HEK293 (cell line): ENCODE data around the gene PCP2.
A peak's percentile ranks its signal among the peaks of the same experiment; 100 is the strongest.

ENCODE experiments used
- CTCF ChIA-PET: fragments of 350-600 bp; formaldehyde crosslinking; extraction: SDS; loops from one replicate; lab custom pipeline; 2021; ENCODE audit warnings: antibody characterized with exemption; lab: Yijun Ruan, JAX
- POLR2A ChIA-PET: fragments of 300-600 bp; formaldehyde crosslinking; extraction: SDS; loops from one replicate; lab custom pipeline; 2020; ENCODE audit warnings: antibody characterized with exemption, inconsistent platforms; lab: Yijun Ruan, JAX
- H3K27ac ChIP-seq: fragments of 200-500 bp; sonication (Bioruptor generic); 2 replicates; pipeline ENCODE4 v1.5.1; 2014; ENCODE audit warnings: low read depth, low read length, control low read depth, inconsistent platforms; ENCODE audit errors: extremely low read depth
- H3K36me3 ChIP-seq, 2 experiments: fragments of 200-500 bp in 1 of 2; sonication (Bioruptor generic) in 1 of 2; 1 replicate in 1 of 2; 2 replicates in 1 of 2; pipeline ENCODE4 v1.5.1; 2014 to 2017; ENCODE audit warnings: inconsistent platforms in 2 of 2, low read length in 2 of 2; ENCODE audit not compliant: control insufficient read depth in 2 of 2, insufficient read depth in 1 of 2
- H3K4me1 ChIP-seq: fragments of 200-500 bp; sonication (Bioruptor generic); 2 replicates; pipeline ENCODE4 v1.5.1; 2014; ENCODE audit warnings: mild to moderate bottlenecking, low read length, inconsistent platforms; ENCODE audit not compliant: control insufficient read depth, insufficient read depth
- H3K4me3 ChIP-seq: 2 replicates; pipeline ENCODE4 v1.5.1; 2011; ENCODE audit warnings: low read depth, mild to moderate bottlenecking, control low read depth, low read length, moderate library complexity
- H3K9me3 ChIP-seq: fragments of 200-500 bp; sonication (Bioruptor generic); 2 replicates; pipeline ENCODE4 v1.5.1; 2014; ENCODE audit warnings: low read depth, low read length, inconsistent platforms; ENCODE audit not compliant: control insufficient read depth, insufficient read depth
- GLIS1 ChIP-seq: fragments of 450-650 bp; formaldehyde crosslinking; IDR thresholded peaks from 2 replicates; pipeline ENCODE4 v1.5.1; 2016; ENCODE audit warnings: missing biosample characterization, missing genetic modification characterization
- GLIS2 ChIP-seq: fragments of 450-650 bp; formaldehyde crosslinking; IDR thresholded peaks from 2 replicates; pipeline ENCODE4 v1.5.1; 2016; ENCODE audit warnings: missing biosample characterization, missing genetic modification characterization
- KLF8 ChIP-seq: fragments of 450-650 bp; formaldehyde crosslinking; IDR thresholded peaks from 2 replicates; pipeline ENCODE4 v1.5.1; 2016; ENCODE audit warnings: missing biosample characterization, missing genetic modification characterization
- KLF9 ChIP-seq: fragments of 450-650 bp; formaldehyde crosslinking; IDR thresholded peaks from 2 replicates; pipeline ENCODE4 v1.5.1; 2016; ENCODE audit warnings: missing biosample characterization, missing genetic modification characterization, low read depth
- SP2 ChIP-seq: fragments of 450-650 bp; formaldehyde crosslinking; IDR thresholded peaks from 2 replicates; pipeline ENCODE4 v1.5.1; 2016; ENCODE audit warnings: missing biosample characterization, missing genetic modification characterization
- WT1 ChIP-seq: fragments of 450-650 bp; formaldehyde crosslinking; IDR thresholded peaks from 2 replicates; pipeline ENCODE4 v1.5.1; 2016; ENCODE audit warnings: missing biosample characterization, missing genetic modification characterization
- ZBTB1 ChIP-seq: fragments of 450-650 bp; formaldehyde crosslinking; IDR thresholded peaks from 2 replicates; pipeline ENCODE4 v1.5.1; 2016; ENCODE audit warnings: missing biosample characterization, missing genetic modification characterization
- ZBTB21 ChIP-seq: fragments of 450-650 bp; formaldehyde crosslinking; IDR thresholded peaks from 2 replicates; pipeline ENCODE4 v1.5.1; 2017; ENCODE audit warnings: missing biosample characterization, missing genetic modification characterization
- ZBTB6 ChIP-seq: fragments of 450-650 bp; formaldehyde crosslinking; IDR thresholded peaks from 2 replicates; pipeline ENCODE4 v1.5.1; 2017; ENCODE audit warnings: missing biosample characterization, missing genetic modification characterization
- ZNF114 ChIP-seq: fragments of 450-650 bp; formaldehyde crosslinking; IDR thresholded peaks from 2 replicates; pipeline ENCODE4 v1.5.0; 2017; ENCODE audit warnings: missing biosample characterization, missing genetic modification characterization
- ZNF274 ChIP-seq, 2 experiments: fragments of 200-500 bp in 1 of 2; fragments of 450-650 bp in 1 of 2; sonication (Bioruptor generic) in 1 of 2; formaldehyde crosslinking in 1 of 2; IDR thresholded peaks; 2 replicates each; pipeline versions ENCODE4 v1.5.1 to v1.6.1; 2014 to 2016; ENCODE audit warnings: borderline replicate concordance in 1 of 2, inconsistent platforms in 1 of 2, low read length in 1 of 2, missing biosample characterization in 1 of 2, missing genetic modification characterization in 1 of 2
- ZNF341 ChIP-seq: fragments of 450-650 bp; formaldehyde crosslinking; IDR thresholded peaks from 2 replicates; pipeline ENCODE4; 2016; ENCODE audit warnings: low read depth, missing biosample characterization, missing genetic modification characterization
- ZNF37A ChIP-seq: fragments of 450-650 bp; IDR thresholded peaks from 2 replicates; pipeline ENCODE4 v1.5.1; 2018; ENCODE audit warnings: missing biosample characterization, missing genetic modification characterization
- ZNF529 ChIP-seq: fragments of 450-650 bp; formaldehyde crosslinking; IDR thresholded peaks from 2 replicates; pipeline ENCODE4 v1.5.1; 2017; ENCODE audit warnings: missing genetic modification characterization, missing biosample characterization; ENCODE audit not compliant: insufficient replicate concordance
- ZNF544 ChIP-seq: fragments of 450-650 bp; formaldehyde crosslinking; IDR thresholded peaks from 2 replicates; pipeline ENCODE4 v1.5.0; 2017; ENCODE audit warnings: missing biosample characterization, missing genetic modification characterization
- ZNF624 ChIP-seq: fragments of 450-650 bp; formaldehyde crosslinking; IDR thresholded peaks from 2 replicates; pipeline ENCODE4 v1.5.1; 2017; ENCODE audit warnings: missing biosample characterization, missing genetic modification characterization
- ZNF664 ChIP-seq: fragments of 450-650 bp; formaldehyde crosslinking; IDR thresholded peaks from 2 replicates; pipeline ENCODE4 v1.5.1; 2016; ENCODE audit warnings: missing biosample characterization, missing genetic modification characterization
- TF ChIP-seq, protein P1 (sequence below): fragments of 450-650 bp; formaldehyde crosslinking; IDR thresholded peaks from 2 replicates; pipeline ENCODE4; 2016; ENCODE audit warnings: missing biosample characterization, missing genetic modification characterization

The PCP2 gene

DNA sequence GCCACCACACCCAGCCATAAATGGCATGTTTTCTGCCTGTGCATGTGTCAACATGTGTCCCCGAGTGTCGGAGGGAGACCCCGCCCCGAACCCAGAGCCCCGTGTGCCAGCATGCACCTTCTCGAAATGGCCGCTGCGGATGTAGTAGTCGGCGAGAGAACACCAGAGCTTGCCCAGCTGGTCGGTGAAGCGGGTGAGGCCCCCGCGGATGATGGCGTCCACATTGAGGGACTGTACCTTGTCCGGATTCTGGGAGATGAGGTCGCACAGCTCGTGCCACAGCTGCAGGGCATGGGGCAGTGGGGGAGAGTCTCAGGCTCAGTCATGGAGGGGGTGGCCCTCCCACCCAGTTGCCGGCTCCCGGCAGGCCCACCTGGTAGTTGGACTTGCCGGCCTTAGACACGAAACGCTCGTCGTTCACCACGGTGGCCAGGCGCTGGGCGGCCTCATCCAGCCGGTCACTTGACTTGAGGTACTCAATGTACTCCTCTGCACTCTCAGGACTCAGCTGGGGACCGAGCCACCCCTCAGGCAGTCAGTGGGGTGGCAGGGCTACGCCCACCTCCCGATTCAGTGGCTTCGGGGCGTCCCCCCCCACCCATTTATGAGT, 7.7 kb downstream of the PCP2 start:
- Histone ChIP-seq H3K4me3 (no peak overlapping the region), H3K36me3 (peaks cover 0 to 64% of the 10 kb centered on the region in 2 experiments; a peak in 2 of 3 replicates), H3K4me1 (peaks cover 4% of the 10 kb centered on the region; the same call in 1 of the 2 replicates), H3K9me3 (no peaks in the 10 kb centered on the region), H3K27ac (no peak overlapping the region)
- TF ChIP-seq GLIS2 (tag by site-specific recombination) = 0 out of 2 replicates have a peak, but pooled peaks have one; percentile 24
- no peak for TF ChIP-seq KLF8
- ChIA-PET CTCF (interaction anchor here (0.6 kb wide), 1 partner anchor 58 kb away, joined by 4 read pairs; no protein-coding TSS in a partner anchor), POLR2A (interaction anchor here (0.8 kb wide), 1 partner anchor 7 kb away, joined by 3 read pairs; the partner anchor contains the start of gene PCP2)

DNA sequence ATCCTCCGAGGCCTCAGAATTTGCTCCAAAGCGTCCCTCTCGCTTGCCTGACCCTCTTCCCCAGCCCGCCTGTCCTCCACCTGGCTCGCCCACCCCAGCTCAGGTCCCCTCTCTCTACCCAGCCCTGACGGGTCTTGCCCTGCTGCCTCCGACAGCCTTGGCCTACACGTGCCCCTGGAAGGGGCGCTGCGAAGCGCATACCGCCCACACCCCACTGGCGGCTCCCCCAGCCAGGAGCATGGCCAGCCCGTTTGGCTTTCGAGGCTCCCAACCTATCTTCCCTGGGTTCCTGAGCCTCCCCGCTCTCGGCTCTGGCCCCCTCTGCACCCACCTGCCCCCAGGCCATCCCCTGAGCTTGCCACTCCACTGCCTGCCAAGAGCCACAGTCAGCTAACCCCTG, 8.7 kb downstream of the PCP2 start:
- Histone ChIP-seq H3K4me3 (no peak overlapping the region), H3K27ac (no peak overlapping the region), H3K4me1 (no peaks in the 10 kb centered on the region; the same call in 1 of the 2 replicates), H3K9me3 (no peaks in the 10 kb centered on the region), H3K36me3 (peaks cover 0 to 75% of the 10 kb centered on the region in 2 experiments; a peak in 2 of 3 replicates)
- CTCF ChIA-PET = no interaction called here
- TF ChIP-seq KLF9 (tag by site-specific recombination) (no peak), ZNF274 (IDR thresholded peaks at IDR 0.05; ENCODE audit: low read length) (no peak), ZNF274 (tag by site-specific recombination; IDR thresholded peaks at IDR 0.05; ENCODE audit: borderline replicate concordance) (no peak), ZBTB6 (tag by site-specific recombination) (no peak), ZNF341 (tag by site-specific recombination) (no peak), ZNF624 (tag by site-specific recombination) (no peak), ZNF664 (tag by site-specific recombination) (no peak), ZBTB21 (no peak), SP2 (tag by site-specific recombination) (no peak), ZNF37A (no peak), ZNF544 (tag by site-specific recombination) (no peak), WT1 (no peak), ZNF114 (tag by site-specific recombination) (no peak)
- TF ChIP-seq, protein P1, sequence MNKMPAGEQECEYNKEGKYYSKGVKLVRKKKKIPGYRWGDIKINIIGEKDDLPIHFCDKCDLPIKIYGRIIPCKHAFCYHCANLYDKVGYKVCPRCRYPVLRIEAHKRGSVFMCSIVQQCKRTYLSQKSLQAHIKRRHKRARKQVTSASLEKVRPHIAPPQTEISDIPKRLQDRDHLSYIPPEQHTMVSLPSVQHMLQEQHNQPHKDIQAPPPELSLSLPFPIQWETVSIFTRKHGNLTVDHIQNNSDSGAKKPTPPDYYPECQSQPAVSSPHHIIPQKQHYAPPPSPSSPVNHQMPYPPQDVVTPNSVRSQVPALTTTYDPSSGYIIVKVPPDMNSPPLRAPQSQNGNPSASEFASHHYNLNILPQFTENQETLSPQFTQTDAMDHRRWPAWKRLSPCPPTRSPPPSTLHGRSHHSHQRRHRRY (tag by site-specific recombination) = no peak
- POLR2A ChIA-PET = interaction anchor here (0.8 to 1.8 kb wide), 2 partner anchors 9 to 13 kb away, joined by 3 to 6 read pairs; partner anchors contain the start of genes PCP2 and STXBP2

DNA sequence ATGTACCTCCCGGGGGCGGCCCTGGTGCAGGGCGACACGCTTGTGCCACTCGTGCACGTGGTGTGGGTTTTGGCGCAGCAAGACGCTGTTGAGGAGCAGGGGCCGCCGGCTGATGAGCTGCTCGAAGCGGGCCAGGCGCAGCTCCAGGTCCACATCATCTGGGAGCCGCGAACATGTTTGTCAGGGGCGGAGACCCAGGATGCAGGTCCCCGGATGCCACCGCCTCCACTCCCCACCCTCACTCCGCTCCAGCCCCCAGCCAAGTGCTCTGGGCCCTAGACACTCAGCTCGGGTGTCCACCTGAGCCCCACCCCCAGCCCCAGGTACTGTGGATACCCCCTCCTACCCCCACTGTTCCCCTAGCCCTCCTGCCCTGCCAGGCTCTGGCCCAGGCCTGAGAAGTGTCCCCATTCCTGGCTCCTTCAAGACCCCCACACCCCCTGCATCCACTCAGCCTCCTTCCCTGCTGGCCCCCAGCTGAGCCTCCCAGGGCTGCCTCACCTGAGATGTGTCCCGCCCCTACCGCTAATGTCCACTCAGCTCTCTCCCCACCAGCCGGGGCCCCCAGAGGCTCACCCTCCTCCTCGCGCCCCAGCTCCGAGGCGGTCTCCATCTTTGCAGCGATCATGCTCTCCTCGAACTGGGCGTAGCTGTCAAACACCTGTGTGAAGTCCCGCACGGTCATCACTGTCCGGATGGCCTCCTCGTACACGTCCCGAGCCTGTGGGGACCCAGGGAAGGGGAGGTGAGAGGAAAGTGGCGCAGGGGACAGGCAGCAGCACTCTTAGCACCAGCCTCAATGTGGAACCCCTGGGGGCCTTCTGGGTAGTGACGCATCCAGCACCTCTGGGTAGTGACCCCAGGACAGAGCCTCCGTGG, 9.6 kb downstream of the PCP2 start:
- no peak overlapping the region for H3K4me3 ChIP-seq
- H3K4me1 ChIP-seq = no peaks in the 10 kb centered on the region; the same call in none of the 2 replicates
- H3K36me3 ChIP-seq = peaks cover 0 to 81% of the 10 kb centered on the region in 2 experiments; a peak in 2 of 3 replicates
- CTCF ChIA-PET = interaction anchor here (0.6 to 1.7 kb wide), 5 partner anchors 10 to 1153 kb away, joined by 3 to 7 read pairs (median 3); partner anchors contain the start of gene TRAPPC5
- no peaks in the 10 kb centered on the region for H3K9me3 ChIP-seq
- POLR2A ChIA-PET = interaction anchor here (0.8 to 1.8 kb wide), 2 partner anchors 14 to 37 kb away, joined by 3 to 6 read pairs; partner anchors contain the start of gene STXBP2
- TF ChIP-seq ZNF529 (tag by site-specific recombination) (no peak), ZBTB1 (tag by site-specific recombination) (no peak), GLIS1 (peak; percentile 92)
- H3K27ac ChIP-seq = no peak overlapping the region
